HTR-8/SVneo (cell line): ENCODE results near the gene UGT1A3.

Experiments
- DNase-seq: peaks from one replicate; pipeline ENCODE4 v3.0.0; 2011; ENCODE audit warnings: low spot score, mixed read lengths; ENCODE audit not compliant: insufficient read length
- FAIRE-seq: peaks from 2 replicates; lab custom pipeline; 2011; peaks lifted over from hg19 to GRCh38; lab: Jason Lieb, UNC

The UGT1A3 gene

GRCh38 chr2:233811732-233812131 is 82.9 kb downstream of the UGT1A3 start:
- DNase-seq (no peak), FAIRE-seq (no peak)

- no peak for DNase-seq
- FAIRE-seq, result no peak
Measured at GRCh38 chr2:233813236-233814055, 84.6 kb downstream of the UGT1A3 start.

- DNase-seq, result no peak
- FAIRE-seq, result no peak
Measured at GRCh38 chr2:233814056-233814835, 85.4 kb downstream of the UGT1A3 start.

- DNase-seq (no peak), FAIRE-seq (no peak)
Measured at GRCh38 chr2:233815861-233816260, 87.0 kb downstream of the UGT1A3 start.

GRCh38 chr2:233816334-233816733 is 87.5 kb downstream of the UGT1A3 start:
- DNase-seq (no peak), FAIRE-seq (no peak)

GRCh38 chr2:233816771-233817170 is 87.9 kb downstream of the UGT1A3 start:
- DNase-seq (no peak), FAIRE-seq (no peak)

- DNase-seq (no peak), FAIRE-seq (no peak)
Measured at GRCh38 chr2:233817361-233817911, 88.6 kb downstream of the UGT1A3 start.

GRCh38 chr2:233817995-233818638 is 89.3 kb downstream of the UGT1A3 start:
- DNase-seq (no peak), FAIRE-seq (peak; percentile 20)

- FAIRE-seq (no peak), DNase-seq (no peak)
Measured at GRCh38 chr2:233818639-233819621, 90.1 kb downstream of the UGT1A3 start.

GRCh38 chr2:233819884-233820773 is 91.3 kb downstream of the UGT1A3 start:
- no peak for FAIRE-seq
- no peak for DNase-seq

- FAIRE-seq, result no peak
- no peak for DNase-seq
Measured at GRCh38 chr2:233820774-233821105, 91.9 kb downstream of the UGT1A3 start.

GRCh38 chr2:233821196-233821595 is 92.4 kb downstream of the UGT1A3 start:
- no peak for DNase-seq
- FAIRE-seq, result no peak

GRCh38 chr2:233821709-233822100 is 92.9 kb downstream of the UGT1A3 start:
- no peak for FAIRE-seq
- no peak for DNase-seq

GRCh38 chr2:233822101-233822771 is 93.4 kb downstream of the UGT1A3 start:
- FAIRE-seq, result no peak

More at GRCh38 chr2:233822101-233822771, 93.4 kb downstream of the UGT1A3 start:
- DNase-seq, result no peak
